HG02885 (cell line): Measurements from ENCODE around the gene HORMAD2.

Experiments
- ATAC-seq: cut with Tn5 transposase; IDR thresholded peaks from one replicate; pipeline ENCODE4 v1.9.1; 2021; ENCODE audit warnings: mild to moderate bottlenecking; ENCODE audit not compliant: unreplicated experiment, poor library complexity

HORMAD2 gene

DNA sequence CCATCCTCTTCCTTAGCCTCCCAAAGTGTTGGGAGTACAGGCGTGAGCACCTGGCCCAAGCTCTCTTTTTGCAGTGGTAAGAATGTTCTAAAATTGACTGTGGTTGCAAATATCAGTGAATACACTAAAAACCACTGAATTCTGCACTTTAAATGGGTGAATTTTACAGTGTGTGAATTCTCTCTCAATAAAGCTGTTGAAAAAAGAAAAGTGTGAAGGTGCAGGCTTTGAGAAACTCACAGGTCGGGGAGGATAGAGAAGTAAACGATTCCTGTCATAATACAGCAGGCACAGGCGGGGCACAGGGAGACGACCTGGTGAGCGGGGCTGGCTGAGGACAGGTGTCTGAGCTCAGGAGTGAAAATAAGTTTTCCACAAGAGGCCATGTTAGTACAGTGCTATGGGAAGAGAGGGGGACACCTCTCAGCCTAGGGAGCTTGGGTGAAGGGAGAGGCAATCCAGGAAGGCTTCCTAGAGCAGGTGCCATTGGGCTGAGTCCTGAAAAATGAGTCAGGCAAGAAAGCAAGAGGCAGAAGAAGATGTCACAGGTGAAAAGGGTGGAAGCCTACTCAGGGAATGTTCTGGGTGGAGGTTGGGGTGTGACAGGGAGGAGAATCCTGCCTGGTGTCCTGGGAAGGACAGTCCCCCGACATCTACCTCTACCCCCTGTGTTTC, 140.2 kb downstream of the HORMAD2 start:
- no peak for ATAC-seq

- ATAC-seq = no peak
Measured at GRCh38 chr22:30221121-30221992, 141.1 kb downstream of the HORMAD2 start.

- ATAC-seq = no peak
Measured at GRCh38 chr22:30222321-30222720, 142.1 kb downstream of the HORMAD2 start.

GRCh38 chr22:30223303-30223702, 143.0 kb downstream of the HORMAD2 start:
- no peak for ATAC-seq

DNA sequence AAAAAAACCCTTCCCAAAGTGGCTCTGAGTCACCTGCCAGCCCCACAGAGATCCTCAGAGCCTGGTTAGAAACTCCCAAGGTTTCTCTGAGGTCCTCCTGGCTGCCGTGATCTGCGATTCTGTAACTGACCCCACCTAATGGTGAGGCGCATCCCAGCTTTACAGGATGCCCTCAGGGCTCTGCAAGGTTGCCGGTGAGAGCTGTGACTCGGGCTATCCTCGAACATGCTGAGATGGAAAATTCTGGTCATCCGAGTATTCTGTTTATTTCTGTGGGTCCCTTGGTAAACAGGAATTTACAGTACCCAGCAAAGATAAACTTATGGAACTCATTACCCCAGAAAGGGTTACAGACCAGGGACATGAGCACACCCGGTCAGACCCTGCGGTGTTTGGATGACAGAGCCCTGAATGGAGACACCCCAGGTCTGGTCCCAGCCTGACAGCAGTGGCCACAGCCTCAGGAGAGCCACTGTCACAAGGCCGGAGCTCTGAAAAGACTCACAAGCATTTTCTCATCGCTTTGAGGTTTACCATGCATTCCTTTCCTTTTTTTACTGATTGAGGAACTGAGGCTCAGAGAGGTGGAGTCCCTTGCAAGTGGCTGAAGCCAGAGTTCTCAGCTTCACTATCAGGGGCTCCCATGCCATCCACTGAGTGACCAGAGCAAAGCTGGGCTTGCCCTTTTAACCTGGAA, 144.0 kb downstream of the HORMAD2 start:
- no peak for ATAC-seq

GRCh38 chr22:30225220-30225927, 145.1 kb downstream of the HORMAD2 start:
- ATAC-seq = no peak

GRCh38 chr22:30226192-30226832, 146.0 kb downstream of the HORMAD2 start:
- no peak for ATAC-seq
